Mesothelial cell of epicardium (in vitro differentiated cells): Measurements from ENCODE around the gene ATP5PO. TPM values are rescaled to one million over a fixed set of nuclear protein-coding genes. Genes with fewer than 3 reads are reported as not detected.

ENCODE experiments used
- DNase-seq, 2 experiments: peaks; one replicate each; pipeline ENCODE4 v3.0.0; 2021; ENCODE audit warnings: low spot score in 2 of 2; ENCODE audit not compliant: unreplicated experiment in 2 of 2
- H3K27ac Mint-ChIP-seq: 2 replicates; pipeline ENCODE4 v1.8.0; 2021; ENCODE audit warnings: mixed read lengths
- H3K27me3 Mint-ChIP-seq: 2 replicates; pipeline ENCODE4 v1.8.0; 2021; ENCODE audit warnings: low read depth, mixed read lengths
- H3K36me3 Mint-ChIP-seq: 2 replicates; pipeline ENCODE4 v1.8.0; 2021; ENCODE audit warnings: mixed read lengths
- H3K4me1 Mint-ChIP-seq: 2 replicates; pipeline ENCODE4 v1.8.0; 2021; ENCODE audit warnings: mixed read lengths
- H3K4me3 Mint-ChIP-seq: 2 replicates; pipeline ENCODE4 v1.8.0; 2021; ENCODE audit warnings: mild to moderate bottlenecking, moderate library complexity, mixed read lengths
- H3K9me3 Mint-ChIP-seq: 2 replicates; pipeline ENCODE4 v1.8.0; 2021; ENCODE audit warnings: mixed read lengths
- total RNA-seq: library from RNA; stranded (reverse); gene quantifications from 3 replicates; pipeline ENCODE4 v1.2.1, GENCODE V29; 2021
- TF ChIP-seq, protein P1 (sequence below): fragments of 200-600 bp; sonication (generic); IDR thresholded peaks from one replicate; pipeline ENCODE4 v1.5.0; 2021; ENCODE audit warnings: antibody characterized with exemption; ENCODE audit not compliant: unreplicated experiment

Gene ATP5PO
- total RNA-seq, 1 donor from 2014 or later: 159 TPM

GRCh38 chr21:33938381-33938780 lies 22.8 kb upstream of the ATP5PO start:
- Mint-ChIP-seq H3K36me3 (peaks cover 10% of the 10 kb centered on the region), H3K27ac (no peak overlapping the region), H3K27me3 (no peaks in the 10 kb centered on the region), H3K4me3 (no peak overlapping the region), H3K4me1 (peaks cover 18% of the 10 kb centered on the region), H3K9me3 (no peaks in the 10 kb centered on the region)
- TF ChIP-seq, protein P1, sequence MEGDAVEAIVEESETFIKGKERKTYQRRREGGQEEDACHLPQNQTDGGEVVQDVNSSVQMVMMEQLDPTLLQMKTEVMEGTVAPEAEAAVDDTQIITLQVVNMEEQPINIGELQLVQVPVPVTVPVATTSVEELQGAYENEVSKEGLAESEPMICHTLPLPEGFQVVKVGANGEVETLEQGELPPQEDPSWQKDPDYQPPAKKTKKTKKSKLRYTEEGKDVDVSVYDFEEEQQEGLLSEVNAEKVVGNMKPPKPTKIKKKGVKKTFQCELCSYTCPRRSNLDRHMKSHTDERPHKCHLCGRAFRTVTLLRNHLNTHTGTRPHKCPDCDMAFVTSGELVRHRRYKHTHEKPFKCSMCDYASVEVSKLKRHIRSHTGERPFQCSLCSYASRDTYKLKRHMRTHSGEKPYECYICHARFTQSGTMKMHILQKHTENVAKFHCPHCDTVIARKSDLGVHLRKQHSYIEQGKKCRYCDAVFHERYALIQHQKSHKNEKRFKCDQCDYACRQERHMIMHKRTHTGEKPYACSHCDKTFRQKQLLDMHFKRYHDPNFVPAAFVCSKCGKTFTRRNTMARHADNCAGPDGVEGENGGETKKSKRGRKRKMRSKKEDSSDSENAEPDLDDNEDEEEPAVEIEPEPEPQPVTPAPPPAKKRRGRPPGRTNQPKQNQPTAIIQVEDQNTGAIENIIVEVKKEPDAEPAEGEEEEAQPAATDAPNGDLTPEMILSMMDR: no peak
- DNase-seq: no peak

GRCh38 chr21:33937931-33938339 lies 22.3 kb upstream of the ATP5PO start:
- TF ChIP-seq, protein P1: no peak
- H3K4me1 Mint-ChIP-seq: peaks cover 21% of the 10 kb centered on the region
- no peaks in the 10 kb centered on the region for H3K9me3 Mint-ChIP-seq
- no peak for DNase-seq
- no peaks in the 10 kb centered on the region for H3K27me3 Mint-ChIP-seq
- H3K27ac Mint-ChIP-seq: no peak overlapping the region
- no peak overlapping the region for H3K4me3 Mint-ChIP-seq
- H3K36me3 Mint-ChIP-seq: peaks cover 7% of the 10 kb centered on the region

GRCh38 chr21:33937146-33937545 lies 21.5 kb upstream of the ATP5PO start:
- TF ChIP-seq, protein P1: no peak
- Mint-ChIP-seq H3K4me1 (peaks cover 27% of the 10 kb centered on the region), H3K4me3 (no peak overlapping the region), H3K36me3 (peaks cover 7% of the 10 kb centered on the region), H3K9me3 (no peaks in the 10 kb centered on the region), H3K27me3 (no peaks in the 10 kb centered on the region), H3K27ac (no peak overlapping the region)
- DNase-seq: no peak

GRCh38 chr21:33936301-33937038 lies 20.9 kb upstream of the ATP5PO start:
- peaks cover 7% of the 10 kb centered on the region for H3K36me3 Mint-ChIP-seq
- no peak for DNase-seq
- no peak overlapping the region for H3K27ac Mint-ChIP-seq
- H3K4me3 Mint-ChIP-seq: no peak overlapping the region
- H3K9me3 Mint-ChIP-seq: no peaks in the 10 kb centered on the region
- TF ChIP-seq, protein P1: no peak
- H3K4me1 Mint-ChIP-seq: peaks cover 33% of the 10 kb centered on the region
- H3K27me3 Mint-ChIP-seq: no peaks in the 10 kb centered on the region

GRCh38 chr21:33932731-33933130 lies 17.1 kb upstream of the ATP5PO start:
- Mint-ChIP-seq H3K9me3 (no peaks in the 10 kb centered on the region), H3K36me3 (no peaks in the 10 kb centered on the region), H3K27ac (peak overlapping the region; percentile 93), H3K4me1 (peaks cover 18% of the 10 kb centered on the region), H3K27me3 (no peaks in the 10 kb centered on the region), H3K4me3 (peak overlapping the region; percentile 86)
- no peak for DNase-seq
- TF ChIP-seq, protein P1: no peak
